Right atrium auricular region (tissue), 2 donors: ENCODE results near the gene TMC7. TPM values are rescaled to one million over a fixed set of nuclear protein-coding genes. Genes with fewer than 3 reads are reported as not detected.
A peak's percentile ranks its signal among the peaks of the same experiment; 100 is the strongest.

Source experiments
- DNase-seq: peaks from one replicate; pipeline ENCODE4 v3.0.0-alpha.2; 2019; ENCODE audit warnings: low spot score
- H3K27ac ChIP-seq, 2 donors: fragments of 200-600 bp; sonication (generic); 1 replicate in 1 of 2; 2 replicates in 1 of 2; pipeline ENCODE4 v1.5.1; 2016 to 2019
- H3K27me3 ChIP-seq, 2 donors: fragments of 200-600 bp; sonication (generic); one replicate each; pipeline versions ENCODE4 v1.5.1 to v1.6.0; 2017 to 2019
- H3K36me3 ChIP-seq: fragments of 200-600 bp; sonication (generic); one replicate; pipeline ENCODE4 v1.5.1; 2016
- H3K4me1 ChIP-seq, 2 donors: fragments of 200-600 bp; sonication (generic); one replicate each; pipeline versions ENCODE4 v1.5.1 to v1.6.0; 2017 to 2019
- H3K4me3 ChIP-seq, 2 donors: fragments of 200-600 bp; sonication (generic); 1 replicate in 1 of 2; 2 replicates in 1 of 2; pipeline ENCODE4 v1.5.1; 2017 to 2019; ENCODE audit warnings: mild to moderate bottlenecking in 1 of 2, moderate library complexity in 1 of 2
- H3K9me3 ChIP-seq, 2 donors: fragments of 200-600 bp; sonication (generic); one replicate each; pipeline ENCODE4 v1.5.1; 2019
- CTCF ChIP-seq, 2 donors: fragments of 200-600 bp; sonication (generic); IDR thresholded peaks; one replicate each; pipeline ENCODE4 v1.5.1; 2019; ENCODE audit warnings: antibody characterized with exemption in 2 of 2
- total RNA-seq, 2 donors: library from RNA; depleted of rRNA; stranded (reverse); fragments of >200 nt; gene quantifications; one replicate each; pipeline ENCODE4 v1.1.0, GENCODE V29; 2016

The TMC7 gene
- total RNA-seq, 2 donors from 2014 or later, result 0.56 to 0.63 TPM

- Histone ChIP-seq H3K4me1 (peaks cover 0 to 13% of the 10 kb centered on the region in 2 donors), H3K4me3 (no peak overlapping the region), H3K36me3 (no peaks in the 10 kb centered on the region), H3K27me3 (no peaks in the 10 kb centered on the region), H3K27ac (no peak overlapping the region), H3K9me3 (no peaks in the 10 kb centered on the region)
- DNase-seq, result no peak
- TF ChIP-seq CTCF (IDR thresholded peaks at IDR 0.05), result no peak
Observed at GRCh38 chr16:19108409-19109287, 124.9 kb downstream of the TMC7 start.

GRCh38 chr16:19109288-19109664, 125.5 kb downstream of the TMC7 start:
- no peak overlapping the region for H3K4me3 ChIP-seq
- no peak overlapping the region for H3K27ac ChIP-seq
- no peaks in the 10 kb centered on the region for H3K27me3 ChIP-seq
- H3K9me3 ChIP-seq, result no peaks in the 10 kb centered on the region
- TF ChIP-seq CTCF (IDR thresholded peaks at IDR 0.05), result no peak
- H3K36me3 ChIP-seq, result no peaks in the 10 kb centered on the region
- DNase-seq, result no peak
- peaks cover 0 to 13% of the 10 kb centered on the region in 2 donors for H3K4me1 ChIP-seq

- no peak overlapping the region for H3K4me3 ChIP-seq
- no peak for DNase-seq
- H3K9me3 ChIP-seq, result no peaks in the 10 kb centered on the region
- H3K27me3 ChIP-seq, result no peaks in the 10 kb centered on the region
- peaks cover 0 to 26% of the 10 kb centered on the region in 2 donors for H3K4me1 ChIP-seq
- H3K27ac ChIP-seq, result no peak overlapping the region
- H3K36me3 ChIP-seq, result peaks cover 9% of the 10 kb centered on the region
- TF ChIP-seq CTCF (IDR thresholded peaks at IDR 0.05), result no peak
Observed at GRCh38 chr16:19110537-19111360, 127.0 kb downstream of the TMC7 start.

- H3K4me1 ChIP-seq, result peaks cover 0 to 38% of the 10 kb centered on the region in 2 donors
Observed at GRCh38 chr16:19112099-19112407, 128.3 kb downstream of the TMC7 start.

More at GRCh38 chr16:19112099-19112407, 128.3 kb downstream of the TMC7 start:
- TF ChIP-seq CTCF (IDR thresholded peaks at IDR 0.05), result no peak
- Histone ChIP-seq H3K9me3 (no peaks in the 10 kb centered on the region), H3K27ac (peak overlapping the region in 1 of 2 donors; percentile 16), H3K27me3 (no peaks in the 10 kb centered on the region), H3K36me3 (peaks cover 14% of the 10 kb centered on the region), H3K4me3 (no peak overlapping the region)
- DNase-seq, result no peak

Other genes starting within 250 kb of the TMC7 start
- gene RPS15A, start 193.6 kb upstream of the TMC7 start, total RNA-seq, result 1,000 to 10,000 TPM in 1 of 2 donors, 100 to 1,000 TPM in 1; 982 to 1,579 TPM
- gene ARL6IP1, start 182.4 kb upstream of the TMC7 start, total RNA-seq, result 10 to 100 TPM; 47.7 to 65.3 TPM
- gene SMG1, start 57.5 kb upstream of the TMC7 start, total RNA-seq, result 10 to 100 TPM; 35.9 to 49.6 TPM
- 10 to 100 TPM; 19.6 to 27.3 TPM for gene COQ7, start 83.7 kb downstream of the TMC7 start, total RNA-seq
- gene ITPRIPL2, start 130.0 kb downstream of the TMC7 start, total RNA-seq, result 10 to 100 TPM; 17.5 to 40.2 TPM
- gene SYT17, start 184.3 kb downstream of the TMC7 start, total RNA-seq, result 1 to 10 TPM in 1 of 2 donors, under 1 TPM in 1; 0.22 to 1.8 TPM